ENCODE data around the gene SGK1. TPM values are rescaled to one million over a fixed set of nuclear protein-coding genes. Genes with fewer than 3 reads are reported as not detected.

Gene SGK1
- total RNA-seq, 1 donor from 2014 or later: 15.8 TPM

GRCh38 chr6:134343066-134343465 lies 25.2 kb upstream of the SGK1 start:
- no peaks in the 10 kb centered on the region for H3K9me3 ChIP-seq (ENCODE audit: low read depth)
- no peaks in the 10 kb centered on the region for H3K36me3 ChIP-seq
- H3K4me1 ChIP-seq: no peaks in the 10 kb centered on the region
- no peaks in the 10 kb centered on the region for H3K27me3 ChIP-seq
- H2AFZ ChIP-seq (replicated peaks): no peak overlapping the region
- no peaks in the 10 kb centered on the region for H3K79me2 ChIP-seq (ENCODE audit: low read depth)
- Mint-ChIP-seq H3K27ac (no peak overlapping the region), H3K9me3 (no peaks in the 10 kb centered on the region), H3K4me3 (no peak overlapping the region), H3K4me1 (no peaks in the 10 kb centered on the region), H3K27me3 (ENCODE audit: insufficient read depth, low read depth) (peaks cover 5% of the 10 kb centered on the region), H3K36me3 (no peaks in the 10 kb centered on the region)
- no peak overlapping the region for H3K4me2 ChIP-seq
- no peaks in the 10 kb centered on the region for H4K20me1 ChIP-seq (ENCODE audit: low read depth)
- H3K9ac ChIP-seq: no peak overlapping the region
- H3F3A ChIP-seq (ENCODE audit: low read depth): no peaks in the 10 kb centered on the region
- TF ChIP-seq, protein P1, sequence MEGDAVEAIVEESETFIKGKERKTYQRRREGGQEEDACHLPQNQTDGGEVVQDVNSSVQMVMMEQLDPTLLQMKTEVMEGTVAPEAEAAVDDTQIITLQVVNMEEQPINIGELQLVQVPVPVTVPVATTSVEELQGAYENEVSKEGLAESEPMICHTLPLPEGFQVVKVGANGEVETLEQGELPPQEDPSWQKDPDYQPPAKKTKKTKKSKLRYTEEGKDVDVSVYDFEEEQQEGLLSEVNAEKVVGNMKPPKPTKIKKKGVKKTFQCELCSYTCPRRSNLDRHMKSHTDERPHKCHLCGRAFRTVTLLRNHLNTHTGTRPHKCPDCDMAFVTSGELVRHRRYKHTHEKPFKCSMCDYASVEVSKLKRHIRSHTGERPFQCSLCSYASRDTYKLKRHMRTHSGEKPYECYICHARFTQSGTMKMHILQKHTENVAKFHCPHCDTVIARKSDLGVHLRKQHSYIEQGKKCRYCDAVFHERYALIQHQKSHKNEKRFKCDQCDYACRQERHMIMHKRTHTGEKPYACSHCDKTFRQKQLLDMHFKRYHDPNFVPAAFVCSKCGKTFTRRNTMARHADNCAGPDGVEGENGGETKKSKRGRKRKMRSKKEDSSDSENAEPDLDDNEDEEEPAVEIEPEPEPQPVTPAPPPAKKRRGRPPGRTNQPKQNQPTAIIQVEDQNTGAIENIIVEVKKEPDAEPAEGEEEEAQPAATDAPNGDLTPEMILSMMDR (IDR thresholded peaks at IDR 0.05): no peak
- TF ChIP-seq EZH2 (IDR thresholded peaks at IDR 0.05) (no peak), EZH2phosphoT487 (IDR thresholded peaks at IDR 0.05) (no peak)
- H3K4me3 ChIP-seq: no peak overlapping the region
- DNase-seq (ENCODE audit: low spot score): no peak
- no peak overlapping the region for H3K27ac ChIP-seq

DNA sequence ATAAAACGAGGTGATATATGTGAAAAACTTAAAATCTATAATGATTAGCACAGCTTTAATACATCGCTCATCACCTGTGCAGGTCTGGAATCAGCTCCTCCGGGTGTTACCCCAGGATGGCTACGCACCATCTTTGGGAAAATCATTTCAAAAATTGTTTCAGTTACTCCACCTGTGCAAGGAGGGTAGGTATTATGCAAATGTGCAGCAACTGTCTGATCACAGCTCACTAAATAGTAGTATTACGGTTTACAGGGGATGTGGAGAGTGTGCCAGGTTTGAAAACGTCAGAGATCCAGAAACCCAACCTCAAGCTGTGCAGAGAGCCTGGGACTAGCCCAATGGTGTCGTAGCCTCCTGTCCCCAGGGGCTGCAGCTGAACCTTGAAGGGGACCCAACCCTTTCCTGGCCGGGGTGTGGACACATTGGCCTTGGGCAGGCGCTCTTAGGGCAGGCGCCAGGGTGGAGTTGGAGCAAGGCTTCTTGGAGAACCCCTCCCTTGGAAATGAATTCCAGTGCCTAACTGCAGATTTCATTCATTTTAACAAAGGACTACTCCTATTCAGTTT lies 24.2 kb upstream of the SGK1 start:
- H3K9me3 Mint-ChIP-seq: no peaks in the 10 kb centered on the region
- no peaks in the 10 kb centered on the region for H3K27me3 ChIP-seq
- no peak for TF ChIP-seq EZH2 (IDR thresholded peaks at IDR 0.05)
- TF ChIP-seq, protein P1 (IDR thresholded peaks at IDR 0.05): no peak
- TF ChIP-seq EZH2phosphoT487 (IDR thresholded peaks at IDR 0.05): no peak
- H3K36me3 ChIP-seq: no peaks in the 10 kb centered on the region
- DNase-seq (ENCODE audit: low spot score): no peak
- no peak overlapping the region for H3K27ac ChIP-seq
- H3K27ac Mint-ChIP-seq: no peak overlapping the region
- no peaks in the 10 kb centered on the region for H3K4me1 ChIP-seq
- no peak overlapping the region for H3K4me2 ChIP-seq
- no peaks in the 10 kb centered on the region for H3K9me3 ChIP-seq (ENCODE audit: low read depth)
- no peaks in the 10 kb centered on the region for H3F3A ChIP-seq (ENCODE audit: low read depth)
- no peak overlapping the region for H3K9ac ChIP-seq
- H4K20me1 ChIP-seq (ENCODE audit: low read depth): no peaks in the 10 kb centered on the region
- no peak overlapping the region for H2AFZ ChIP-seq (replicated peaks)
- H3K79me2 ChIP-seq (ENCODE audit: low read depth): no peaks in the 10 kb centered on the region
- H3K4me3 ChIP-seq: no peak overlapping the region
- no peaks in the 10 kb centered on the region for H3K36me3 Mint-ChIP-seq
- H3K27me3 Mint-ChIP-seq (ENCODE audit: insufficient read depth, low read depth): peaks cover 3% of the 10 kb centered on the region
- no peaks in the 10 kb centered on the region for H3K4me1 Mint-ChIP-seq
- no peak overlapping the region for H3K4me3 Mint-ChIP-seq

DNA sequence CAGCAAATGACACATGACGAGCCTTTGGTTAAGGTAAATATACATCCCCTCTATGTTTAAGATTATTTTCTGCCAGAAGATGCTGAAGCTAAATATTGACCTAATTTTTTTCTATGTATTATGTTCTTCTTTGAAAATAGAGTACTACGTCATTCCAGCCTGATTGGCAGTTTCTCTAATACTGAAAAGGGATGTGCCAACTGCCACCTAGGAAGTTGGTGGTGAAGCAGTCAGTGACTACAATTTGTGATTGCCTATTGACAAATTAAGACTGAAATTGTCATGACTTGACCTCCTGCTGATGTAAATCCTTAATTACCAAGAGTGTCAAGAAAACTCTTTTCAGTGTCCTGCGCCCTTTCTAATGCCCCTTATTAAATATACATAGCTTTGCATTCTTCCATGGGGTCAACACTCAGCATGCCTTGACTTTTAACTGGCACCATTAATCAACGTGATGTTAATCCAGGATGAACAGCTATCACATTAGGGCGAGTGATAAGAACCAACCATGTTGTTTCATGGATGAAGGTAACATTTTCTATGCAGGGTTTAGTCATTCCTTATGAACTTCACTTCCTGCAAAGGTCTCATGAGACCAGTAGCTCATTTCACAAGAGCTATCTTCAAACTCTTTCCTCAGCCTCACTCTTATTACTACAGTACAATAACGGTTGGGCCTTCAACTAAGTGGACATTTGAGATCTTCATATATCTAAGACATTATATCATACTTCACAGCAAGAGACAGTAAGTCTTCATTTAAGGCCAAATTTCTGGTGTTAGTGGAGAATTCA lies 22.5 kb upstream of the SGK1 start:
- no peaks in the 10 kb centered on the region for H3K36me3 Mint-ChIP-seq
- Histone ChIP-seq H3K4me1 (no peaks in the 10 kb centered on the region), H3K27me3 (no peaks in the 10 kb centered on the region), H2AFZ (replicated peaks) (no peak overlapping the region), H3K79me2 (ENCODE audit: low read depth) (no peaks in the 10 kb centered on the region), H3K27ac (no peak overlapping the region), H4K20me1 (ENCODE audit: low read depth) (no peaks in the 10 kb centered on the region), H3K4me3 (no peak overlapping the region), H3K9me3 (ENCODE audit: low read depth) (no peaks in the 10 kb centered on the region), H3K36me3 (no peaks in the 10 kb centered on the region), H3K9ac (no peak overlapping the region), H3F3A (ENCODE audit: low read depth) (no peaks in the 10 kb centered on the region), H3K4me2 (no peak overlapping the region)
- TF ChIP-seq EZH2 (IDR thresholded peaks at IDR 0.05) (no peak), EZH2phosphoT487 (IDR thresholded peaks at IDR 0.05) (no peak)
- TF ChIP-seq, protein P1 (IDR thresholded peaks at IDR 0.05): no peak
- H3K27ac Mint-ChIP-seq: no peak overlapping the region
- DNase-seq (ENCODE audit: low spot score): no peak
- peaks cover 3% of the 10 kb centered on the region for H3K27me3 Mint-ChIP-seq (ENCODE audit: insufficient read depth, low read depth)
- H3K4me1 Mint-ChIP-seq: no peaks in the 10 kb centered on the region
- H3K9me3 Mint-ChIP-seq: no peaks in the 10 kb centered on the region
- no peak overlapping the region for H3K4me3 Mint-ChIP-seq
